GM19372 (cell line): ENCODE measurements around the gene ATXN1.

Experiments
- ATAC-seq: cut with Tn5 transposase; IDR thresholded peaks from one replicate; pipeline ENCODE4 v1.9.1; 2021; ENCODE audit warnings: mild to moderate bottlenecking, low read depth, moderate library complexity; ENCODE audit not compliant: unreplicated experiment

The ATXN1 gene

GRCh38 chr6:16683641-16684194 is 77.5 kb downstream of the ATXN1 start:
- no peak for ATAC-seq

GRCh38 chr6:16681260-16681873 is 79.9 kb downstream of the ATXN1 start:
- no peak for ATAC-seq

GRCh38 chr6:16679050-16679449 is 82.2 kb downstream of the ATXN1 start:
- ATAC-seq, result no peak

GRCh38 chr6:16677458-16677857 is 83.8 kb downstream of the ATXN1 start:
- ATAC-seq, result no peak

- no peak for ATAC-seq
Observed at GRCh38 chr6:16676978-16677377, 84.3 kb downstream of the ATXN1 start.

GRCh38 chr6:16676376-16676775 is 84.9 kb downstream of the ATXN1 start:
- ATAC-seq, result no peak

- ATAC-seq, result no peak
Observed at GRCh38 chr6:16674801-16675392, 86.4 kb downstream of the ATXN1 start.

GRCh38 chr6:16673011-16673797 is 88.1 kb downstream of the ATXN1 start:
- no peak for ATAC-seq

GRCh38 chr6:16671302-16672289 is 89.7 kb downstream of the ATXN1 start:
- ATAC-seq, result no peak

GRCh38 chr6:16670617-16671051 is 90.6 kb downstream of the ATXN1 start:
- no peak for ATAC-seq

GRCh38 chr6:16670183-16670582 is 91.1 kb downstream of the ATXN1 start:
- ATAC-seq, result no peak

- no peak for ATAC-seq
Observed at GRCh38 chr6:16669227-16669626, 92.0 kb downstream of the ATXN1 start.

- ATAC-seq, result no peak
Observed at GRCh38 chr6:16667509-16667908, 93.8 kb downstream of the ATXN1 start.

GRCh38 chr6:16665992-16666391 is 95.3 kb downstream of the ATXN1 start:
- ATAC-seq, result no peak

GRCh38 chr6:16665182-16665581 is 96.1 kb downstream of the ATXN1 start:
- ATAC-seq, result no peak

GRCh38 chr6:16663901-16664300 is 97.4 kb downstream of the ATXN1 start:
- no peak for ATAC-seq

- no peak for ATAC-seq
Observed at GRCh38 chr6:16660157-16660497, 101.1 kb downstream of the ATXN1 start.

GRCh38 chr6:16659466-16660156 is 101.6 kb downstream of the ATXN1 start:
- ATAC-seq, result no peak

- ATAC-seq, result no peak
Observed at GRCh38 chr6:16658348-16659034, 102.8 kb downstream of the ATXN1 start.
